Mesenchymal stem cell (in vitro differentiated cells and primary cell): ENCODE results near the gene KCNH1.

Experiments
- DNase-seq: peaks from one replicate; pipeline ENCODE4 v3.0.0-alpha.2; 2013
- H2AFZ ChIP-seq: one replicate; pipeline ENCODE4 v1.6.1; 2013; ENCODE audit warnings: low read depth, mild to moderate bottlenecking, control low read depth, inconsistent platforms, low read length, moderate library complexity
- H2AK5ac ChIP-seq: 2 replicates; pipeline ENCODE4 v1.6.1; 2013; ENCODE audit warnings: low read length, moderate library complexity, mild to moderate bottlenecking, inconsistent platforms; ENCODE audit not compliant: severe bottlenecking
- H2BK120ac ChIP-seq: one replicate; pipeline ENCODE4 v1.6.1; 2013; ENCODE audit warnings: low read depth, mild to moderate bottlenecking, inconsistent platforms, low read length, moderate library complexity
- H2BK12ac ChIP-seq, 2 experiments: one replicate each; pipeline ENCODE4 v1.6.1; 2013; ENCODE audit warnings: inconsistent platforms in 2 of 2, low read length in 2 of 2, mild to moderate bottlenecking in 2 of 2, moderate library complexity in 2 of 2, control low read depth in 1 of 2
- H2BK15ac ChIP-seq: one replicate; pipeline ENCODE4 v1.6.1; 2013; ENCODE audit warnings: mild to moderate bottlenecking, low read depth, inconsistent platforms; ENCODE audit not compliant: poor library complexity, severe bottlenecking
- H2BK5ac ChIP-seq: 2 replicates; pipeline ENCODE4 v1.6.1; 2013; ENCODE audit warnings: low read depth, mild to moderate bottlenecking, low read length, control low read depth, inconsistent platforms; ENCODE audit not compliant: poor library complexity, severe bottlenecking
- H3K14ac ChIP-seq, 2 experiments: one replicate each; pipeline ENCODE4 v1.6.1; 2013; ENCODE audit warnings: inconsistent platforms in 2 of 2, low read length in 2 of 2, control low read depth in 1 of 2, mild to moderate bottlenecking in 1 of 2, moderate library complexity in 1 of 2
- H3K18ac ChIP-seq, 2 experiments: one replicate each; pipeline ENCODE4 v1.6.1; 2013; ENCODE audit warnings: inconsistent platforms in 2 of 2, low read length in 2 of 2, control low read depth in 1 of 2, low read depth in 1 of 2, mild to moderate bottlenecking in 1 of 2
- H3K23ac ChIP-seq, 2 experiments: one replicate each; pipeline ENCODE4 v1.6.1; 2013; ENCODE audit warnings: inconsistent platforms in 2 of 2, low read length in 2 of 2, mild to moderate bottlenecking in 2 of 2, moderate library complexity in 2 of 2, control low read depth in 1 of 2
- H3K27ac ChIP-seq: 2 replicates; pipeline ENCODE4 v1.5.1; 2013; ENCODE audit warnings: mild to moderate bottlenecking, moderate library complexity, low read length, control low read depth, inconsistent platforms; ENCODE audit not compliant: poor library complexity, severe bottlenecking
- H3K27me3 ChIP-seq, 2 experiments: 2 replicates each; pipeline versions ENCODE4 v1.6.1 to v1.7.0; 2013; ENCODE audit warnings: low read length in 2 of 2, mild to moderate bottlenecking in 2 of 2, moderate library complexity in 2 of 2, control low read depth in 1 of 2, inconsistent platforms in 1 of 2; ENCODE audit not compliant: control insufficient read depth in 1 of 2, insufficient read depth in 1 of 2
- H3K36me3 ChIP-seq, 2 experiments: 2 replicates each; pipeline versions ENCODE4 v1.6.1 to v1.7.0; 2013; ENCODE audit warnings: low read length in 2 of 2, control low read depth in 1 of 2, inconsistent platforms in 1 of 2, low read depth in 1 of 2, mild to moderate bottlenecking in 1 of 2; ENCODE audit not compliant: insufficient read depth in 2 of 2, control insufficient read depth in 1 of 2
- H3K4ac ChIP-seq, 2 experiments: one replicate each; pipeline ENCODE4 v1.6.1; 2013; ENCODE audit warnings: inconsistent platforms in 2 of 2, low read length in 2 of 2, mild to moderate bottlenecking in 2 of 2, moderate library complexity in 2 of 2, control low read depth in 1 of 2, low read depth in 1 of 2
- H3K4me1 ChIP-seq: 2 replicates; pipeline ENCODE4 v1.6.1; 2013; ENCODE audit warnings: low read depth, low read length, control low read depth; ENCODE audit not compliant: control insufficient read depth, insufficient read depth
- H3K4me2 ChIP-seq: 2 replicates; pipeline ENCODE4 v1.6.1; 2013; ENCODE audit warnings: low read length, mild to moderate bottlenecking, inconsistent platforms; ENCODE audit not compliant: poor library complexity, severe bottlenecking
- H3K4me3 ChIP-seq, 2 experiments: 2 replicates each; pipeline versions ENCODE4 v1.5.1 to v1.7.0; 2013; ENCODE audit warnings: low read length in 2 of 2, mild to moderate bottlenecking in 2 of 2, control low read depth in 1 of 2, low read depth in 1 of 2; ENCODE audit not compliant: insufficient read depth in 1 of 2
- H3K79me1 ChIP-seq: replicated peaks from 2 replicates; pipeline ENCODE4 v1.6.1; 2013; ENCODE audit warnings: mild to moderate bottlenecking, control low read depth, low read length, inconsistent platforms; ENCODE audit not compliant: poor library complexity, severe bottlenecking
- H3K9ac ChIP-seq: 2 replicates; pipeline ENCODE4 v1.7.0; 2013; ENCODE audit warnings: mild to moderate bottlenecking, low read length, moderate library complexity
- H3K9me3 ChIP-seq: 2 replicates; pipeline ENCODE4 v1.7.0; 2013; ENCODE audit warnings: mild to moderate bottlenecking, low read length; ENCODE audit not compliant: control insufficient read depth
- H4K8ac ChIP-seq: one replicate; pipeline ENCODE4 v1.6.1; 2013; ENCODE audit warnings: inconsistent platforms, mild to moderate bottlenecking, low read length, moderate library complexity
- H4K91ac ChIP-seq: one replicate; pipeline ENCODE4 v1.6.1; 2013; ENCODE audit warnings: mild to moderate bottlenecking, low read length, inconsistent platforms
- WGBS: methylation state at CpG from one replicate; pipeline ENCODE4 v1.1.7; 2013; ENCODE audit warnings: mixed read lengths; 5-methylcytosine and 5-hydroxymethylcytosine counted together

Gene KCNH1

DNA sequence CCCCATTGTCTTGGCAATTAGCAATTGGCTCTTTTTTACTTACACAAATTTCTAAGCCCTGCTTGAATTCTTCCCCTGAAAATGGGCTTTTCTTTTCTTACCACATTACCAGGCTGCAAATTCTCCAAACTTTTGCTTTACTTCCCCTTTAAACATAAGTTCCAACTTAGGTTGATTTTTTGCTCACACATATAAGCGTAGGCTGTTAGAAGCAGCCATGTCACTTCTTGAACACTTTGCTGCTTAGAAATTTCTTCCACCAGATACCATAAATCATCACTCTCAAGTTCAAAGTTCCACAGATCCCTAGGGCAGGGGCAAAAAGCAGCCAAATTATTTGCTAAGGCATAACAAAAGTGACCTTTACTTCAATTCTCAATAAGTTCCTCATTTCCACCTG is 35.4 kb upstream of the KCNH1 start:
- Histone ChIP-seq H3K27ac (no peak overlapping the region), H3K27me3 (no peaks in the 10 kb centered on the region), H3K23ac (no peak overlapping the region), H2BK5ac (no peak overlapping the region), H2AK5ac (no peak overlapping the region), H3K4me3 (no peak overlapping the region), H2BK15ac (no peak overlapping the region), H4K91ac (no peak overlapping the region), H3K18ac (no peak overlapping the region), H3K9ac (no peak overlapping the region), H2BK12ac (no peak overlapping the region), H4K8ac (no peak overlapping the region), H3K4me2 (no peak overlapping the region), H2BK120ac (no peak overlapping the region), H3K9me3 (peaks cover 16% of the 10 kb centered on the region), H3K4ac (no peak overlapping the region), H2AFZ (no peak overlapping the region), H3K14ac (no peak overlapping the region), H3K4me1 (no peaks in the 10 kb centered on the region), H3K79me1 (no peaks in the 10 kb centered on the region), H3K36me3 (no peaks in the 10 kb centered on the region)
- no peak for DNase-seq
- 86% methylated on average over 1 of the region's 1 CpG for WGBS

- Histone ChIP-seq H3K4ac (no peak overlapping the region), H3K36me3 (no peaks in the 10 kb centered on the region), H2AK5ac (no peak overlapping the region), H2BK5ac (no peak overlapping the region), H2BK12ac (no peak overlapping the region), H3K4me3 (no peak overlapping the region), H2AFZ (no peak overlapping the region), H3K27ac (no peak overlapping the region), H3K18ac (no peak overlapping the region), H3K27me3 (peaks cover 0 to 9% of the 10 kb centered on the region in 2 experiments), H2BK15ac (no peak overlapping the region), H3K9me3 (peaks cover 15% of the 10 kb centered on the region), H3K4me1 (no peaks in the 10 kb centered on the region), H2BK120ac (no peak overlapping the region), H3K14ac (no peak overlapping the region), H3K23ac (no peak overlapping the region), H4K91ac (no peak overlapping the region), H4K8ac (no peak overlapping the region), H3K9ac (no peak overlapping the region), H3K79me1 (no peaks in the 10 kb centered on the region), H3K4me2 (no peak overlapping the region)
- no peak for DNase-seq
- WGBS: 64% methylated on average over 1 of the region's 1 CpG
These were observed 24.9 kb upstream of the KCNH1 start for GRCh38 chr1:211158866-211159265.

- Histone ChIP-seq H3K9me3 (peaks cover 11% of the 10 kb centered on the region), H3K4me3 (no peak overlapping the region), H4K8ac (no peak overlapping the region), H3K27me3 (no peaks in the 10 kb centered on the region), H2AFZ (no peak overlapping the region), H3K79me1 (no peaks in the 10 kb centered on the region), H3K23ac (no peak overlapping the region), H3K14ac (no peak overlapping the region), H3K4ac (no peak overlapping the region), H3K18ac (no peak overlapping the region), H2AK5ac (no peak overlapping the region), H2BK15ac (no peak overlapping the region), H2BK5ac (no peak overlapping the region), H2BK12ac (no peak overlapping the region), H4K91ac (no peak overlapping the region), H3K36me3 (no peaks in the 10 kb centered on the region), H3K27ac (no peak overlapping the region), H3K4me2 (no peak overlapping the region), H3K9ac (no peak overlapping the region), H3K4me1 (no peaks in the 10 kb centered on the region), H2BK120ac (no peak overlapping the region)
- WGBS: 100% methylated on average over 2 of the region's 2 CpGs
- DNase-seq: no peak
These were observed 21.1 kb upstream of the KCNH1 start for GRCh38 chr1:211155040-211155439.

DNA sequence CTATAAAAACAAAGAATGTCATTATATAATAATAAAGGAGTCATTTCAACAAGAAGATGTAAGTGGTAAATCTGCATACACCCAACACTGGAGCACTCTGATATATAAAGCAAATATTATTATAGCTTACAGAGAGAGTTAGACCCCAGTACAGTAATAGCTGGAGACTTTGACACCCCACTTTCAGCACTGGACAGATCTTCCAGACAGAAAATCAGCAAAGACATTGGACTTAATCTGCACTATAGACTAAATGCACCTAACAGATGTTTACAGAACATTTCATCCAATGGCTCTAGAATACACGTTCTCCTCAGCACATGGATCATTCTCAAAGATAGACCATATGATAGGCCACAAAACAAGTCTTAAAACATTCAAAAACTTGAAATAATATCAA is 20.0 kb upstream of the KCNH1 start:
- Histone ChIP-seq H2BK12ac (no peak overlapping the region), H3K23ac (no peak overlapping the region), H3K27me3 (no peaks in the 10 kb centered on the region), H3K14ac (no peak overlapping the region), H2BK5ac (no peak overlapping the region), H3K36me3 (no peaks in the 10 kb centered on the region), H3K4me1 (no peaks in the 10 kb centered on the region), H3K4ac (no peak overlapping the region), H2AFZ (no peak overlapping the region), H3K79me1 (no peaks in the 10 kb centered on the region), H3K9ac (no peak overlapping the region), H2BK15ac (no peak overlapping the region), H3K9me3 (peaks cover 9% of the 10 kb centered on the region), H2BK120ac (no peak overlapping the region), H4K91ac (no peak overlapping the region), H3K18ac (no peak overlapping the region), H4K8ac (no peak overlapping the region), H3K27ac (no peak overlapping the region), H3K4me2 (no peak overlapping the region), H2AK5ac (no peak overlapping the region), H3K4me3 (no peak overlapping the region)
- DNase-seq: no peak
- 35% methylated on average over 1 of the region's 1 CpG for WGBS
